Transverse colon (tissue), 4 donors: ENCODE measurements around the gene PRRT1.

Experiments used
- CTCF ChIP-seq, 5 experiments: fragments of 200-600 bp in 3 of 5; fragments of 450-650 bp in 2 of 5; sonication (generic) in 3 of 5; IDR thresholded peaks; 1 replicate in 2 of 5; 2 replicates in 3 of 5; pipeline ENCODE4 v1.5.1; 2016 to 2017; ENCODE audit warnings: antibody characterized with exemption in 5 of 5, inconsistent platforms in 3 of 5, mild to moderate bottlenecking in 2 of 5, moderate library complexity in 1 of 5
- POLR2A ChIP-seq: fragments of 450-650 bp; IDR thresholded peaks from one replicate; pipeline ENCODE4 v1.6.1; 2016; ENCODE audit warnings: antibody characterized with exemption, mild to moderate bottlenecking, moderate library complexity
- POLR2AphosphoS5 ChIP-seq, 3 donors: sonication (generic); formaldehyde crosslinking; IDR thresholded peaks; one replicate each; pipeline ENCODE4 v1.6.1; 2016; ENCODE audit warnings: antibody characterized with exemption in 3 of 3

DNA sequence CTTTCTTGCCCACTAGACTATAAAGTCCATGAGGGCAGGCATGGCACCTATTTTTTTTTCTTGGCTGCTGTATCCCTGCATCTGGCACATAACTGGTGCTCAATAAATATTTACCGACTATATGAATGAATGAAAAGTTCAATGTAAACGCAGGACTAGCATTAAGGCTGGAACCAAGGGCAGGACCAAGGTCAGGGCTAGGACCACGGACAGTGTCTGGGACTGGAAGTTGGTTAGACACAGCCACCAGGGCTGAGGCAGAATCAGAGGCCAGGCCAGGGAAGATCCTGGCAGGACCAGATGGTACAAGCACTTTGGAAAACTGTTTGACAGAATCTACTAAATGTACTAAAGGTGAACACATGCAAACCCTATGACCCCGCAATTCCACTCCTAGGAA is 46.3 kb downstream of the PRRT1 start:
- TF ChIP-seq CTCF (IDR thresholded peaks at IDR 0.05) (no peak), POLR2AphosphoS5 (IDR thresholded peaks at IDR 0.05) (no peak), POLR2A (no peak)
